ENCODE data around the gene TEX13B.

GRCh38 chrX:108029928-108030711 lies 48.0 kb upstream of the TEX13B start:
- TF ChIP-seq TAF1 (IDR thresholded peaks at IDR 0.05; ENCODE audit: borderline replicate concordance, low read depth, low read length), result no peak
- no peak for TF ChIP-seq POLR2AphosphoS5 (IDR thresholded peaks at IDR 0.05; ENCODE audit: low read depth, low read length)
